ENCODE data around the gene TMEM132E. TPM values are rescaled to one million over a fixed set of nuclear protein-coding genes. Genes with fewer than 3 reads are reported as not detected.
A peak's percentile ranks its signal among the peaks of the same experiment; 100 is the strongest.

Gene TMEM132E
- total and polyA plus RNA-seq, 10 donors = 0.09 to 0.79 (median 0.27) TPM

DNA sequence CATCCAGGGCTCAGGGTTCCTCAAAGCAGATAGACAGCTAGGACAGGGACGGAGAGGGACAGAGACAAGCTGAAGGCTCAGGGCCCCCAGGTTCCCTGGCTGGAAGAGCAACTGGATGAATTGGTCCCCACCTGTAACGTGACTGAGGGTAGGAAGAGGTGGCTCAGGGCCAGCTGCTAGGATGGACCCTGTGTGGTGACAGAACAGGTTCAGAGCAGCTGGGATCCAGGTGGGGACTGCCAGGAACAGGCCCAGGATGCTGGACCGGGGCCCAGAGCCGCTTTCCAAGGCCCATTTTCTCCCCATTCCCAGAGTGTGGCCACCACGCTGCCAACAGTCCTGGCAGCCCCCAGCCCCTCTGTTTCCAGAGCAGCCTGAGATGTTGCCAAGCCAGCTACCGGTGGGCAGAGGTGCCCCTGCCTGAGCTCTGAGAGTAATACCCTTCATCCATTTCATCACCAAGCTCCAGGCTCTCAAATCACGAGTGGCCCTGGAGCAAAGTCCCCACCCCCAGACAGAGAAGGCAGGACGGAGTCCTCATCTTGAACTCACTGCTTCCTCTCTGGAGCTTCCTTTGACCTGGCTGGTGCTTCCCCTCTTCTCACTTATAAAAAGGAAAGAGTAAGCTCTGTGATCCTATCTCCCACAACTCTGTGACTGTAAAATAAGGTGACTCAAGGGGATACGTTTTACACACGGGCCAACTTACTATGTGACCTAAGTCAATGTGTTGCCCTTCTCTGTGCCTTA, 79.6 kb downstream of the TMEM132E start:
- peaks cover 0 to 13% (median 0%) of the 10 kb centered on the region in 7 donors for H3K27me3 ChIP-seq (replicated peaks in 1 of 7)
- no peaks in the 10 kb centered on the region for H3K4me1 ChIP-seq
- no peak overlapping the region for H3K27ac ChIP-seq
- H3K4me3 ChIP-seq = no peak overlapping the region
- H3K36me3 ChIP-seq = no peaks in the 10 kb centered on the region
- DNase-seq = no peak
- no peak for TF ChIP-seq CTCF (IDR thresholded peaks at IDR 0.05 in 8 of 11, conservative IDR thresholded peaks at IDR 0.05 in 3 of 11)
- TF ChIP-seq POLR2AphosphoS5 (IDR thresholded peaks at IDR 0.05) = no peak
- no peak for TF ChIP-seq POLR2A (IDR thresholded peaks at IDR 0.05)
- no peaks in the 10 kb centered on the region for H3K9me3 ChIP-seq
- WGBS, 5 donors = 67 to 79% (median 74%) methylated on average over 8 to 10 of the region's 10 CpGs
- intact Hi-C loops (cut with DNase I; ENCODE audit: low total_unique reads) = no loop called here

DNA sequence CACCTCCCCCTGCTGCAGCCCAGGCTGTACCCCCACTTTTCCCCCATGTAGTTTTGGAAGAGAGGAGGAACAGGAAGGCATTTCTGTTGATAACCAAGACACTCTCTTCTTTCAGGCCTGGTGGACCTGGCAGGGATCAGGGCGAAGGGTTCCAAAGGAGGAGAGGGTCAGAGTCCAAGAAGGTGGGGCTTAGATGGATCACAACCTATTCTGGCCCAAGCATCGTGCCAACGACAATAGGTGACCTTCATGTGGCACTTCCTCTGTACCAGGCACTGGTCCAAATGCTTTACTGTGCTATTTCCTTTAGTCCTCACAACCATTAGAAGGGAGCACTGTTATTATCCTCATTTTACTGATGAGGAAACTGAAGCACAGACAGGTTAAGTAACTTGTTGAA, 84.3 kb downstream of the TMEM132E start:
- H3K9me3 ChIP-seq = no peaks in the 10 kb centered on the region
- H3K27me3 ChIP-seq (replicated peaks in 1 of 7) = peaks cover 0 to 49% (median 6%) of the 10 kb centered on the region in 7 donors
- no peak for TF ChIP-seq POLR2A (IDR thresholded peaks at IDR 0.05)
- peak in 1 of 3 donors; percentile 40 for TF ChIP-seq POLR2AphosphoS5 (IDR thresholded peaks at IDR 0.05)
- no peak for TF ChIP-seq CTCF (IDR thresholded peaks at IDR 0.05 in 8 of 11, conservative IDR thresholded peaks at IDR 0.05 in 3 of 11)
- H3K36me3 ChIP-seq = no peaks in the 10 kb centered on the region
- 44 to 70% (median 59%) methylated on average over 2 to 3 of the region's 3 CpGs for WGBS, 5 donors
- peaks cover 0 to 9% (median 0%) of the 10 kb centered on the region in 6 donors for H3K4me1 ChIP-seq
- no peak overlapping the region for H3K27ac ChIP-seq
- DNase-seq = no peak
- intact Hi-C loops (cut with DNase I; ENCODE audit: low total_unique reads) = no loop called here
- H3K4me3 ChIP-seq = no peak overlapping the region

- no peaks in the 10 kb centered on the region for H3K36me3 ChIP-seq
- no peak overlapping the region for H3K27ac ChIP-seq
- H3K9me3 ChIP-seq = no peaks in the 10 kb centered on the region
- WGBS, 5 donors = 35 to 55% (median 43%) methylated on average over 12 of the region's 12 CpGs
- H3K4me3 ChIP-seq = no peak overlapping the region
- H3K27me3 ChIP-seq (replicated peaks in 1 of 7) = peaks cover 0 to 55% (median 6%) of the 10 kb centered on the region in 7 donors
- DNase-seq = no peak
- TF ChIP-seq POLR2AphosphoS5 (IDR thresholded peaks at IDR 0.05) (no peak), POLR2A (IDR thresholded peaks at IDR 0.05) (no peak), CTCF (IDR thresholded peaks at IDR 0.05 in 8 of 11, conservative IDR thresholded peaks at IDR 0.05 in 3 of 11) (no peak)
- peaks cover 0 to 9% (median 0%) of the 10 kb centered on the region in 6 donors for H3K4me1 ChIP-seq
- intact Hi-C loops (cut with DNase I; ENCODE audit: low total_unique reads) = no loop called here
Measured at GRCh38 chr17:34665150-34665806, 85.9 kb downstream of the TMEM132E start.
